Testis (tissue), 3 donors: Measurements from ENCODE around the gene EPHA4. TPM values are rescaled to one million over a fixed set of nuclear protein-coding genes. Genes with fewer than 3 reads are reported as not detected.

ENCODE experiments used
- DNase-seq: peaks from one replicate; pipeline ENCODE4 v3.0.0-alpha.2; 2019
- H3K27ac ChIP-seq, 2 donors: fragments of 200-600 bp; sonication (generic); one replicate each; pipeline ENCODE4 v1.5.1; 2019
- H3K27me3 ChIP-seq: fragments of 200-600 bp; sonication (generic); one replicate; pipeline ENCODE4 v1.5.1; 2019
- H3K36me3 ChIP-seq: fragments of 200-600 bp; sonication (generic); one replicate; pipeline ENCODE4 v1.5.1; 2017; ENCODE audit warnings: low read depth; ENCODE audit errors: missing control alignments
- H3K4me1 ChIP-seq: fragments of 200-600 bp; sonication (generic); one replicate; pipeline ENCODE4 v1.5.1; 2019
- H3K4me3 ChIP-seq, 2 donors: fragments of 200-600 bp; sonication (generic); one replicate each; pipeline ENCODE4 v1.5.1; 2017 to 2019
- H3K9me3 ChIP-seq: fragments of 200-600 bp; sonication (generic); one replicate; pipeline ENCODE4 v1.5.1; 2017
- CTCF ChIP-seq, 3 experiments: fragments of 450-650 bp in 2 of 3; fragments of 200-600 bp in 1 of 3; sonication (generic) in 1 of 3; IDR thresholded peaks; one replicate each; pipeline ENCODE4 v1.5.1; 2016 to 2019; ENCODE audit warnings: antibody characterized with exemption in 3 of 3, mild to moderate bottlenecking in 2 of 3, moderate library complexity in 1 of 3
- POLR2A ChIP-seq: fragments of 450-650 bp; IDR thresholded peaks from one replicate; pipeline ENCODE4 v1.6.1; 2017; ENCODE audit warnings: antibody characterized with exemption, mild to moderate bottlenecking, moderate library complexity
- WGBS, 2 donors: methylation state at CpG; one replicate each; pipeline ENCODE4 v1.1.5; 2018; 5-methylcytosine and 5-hydroxymethylcytosine counted together
- intact Hi-C: fragments of 100-400 bp; cut with DNase I; formaldehyde crosslinking; loops from one replicate; pipeline ENCODE4 v1.15.1; 2023; ENCODE audit warnings: low total_unique reads
- polyA plus RNA-seq: library from polyadenylated mRNA; stranded (reverse); fragments of 350-450 nt; fragmentation: Illumina TruSeq; extraction: RNeasy Lipid Tissue Mini Kit (QIAGEN cat#74804); gene quantifications from one replicate; pipeline ENCODE4 v1.2.3, GENCODE V29; 2014; ENCODE audit warnings: low read depth, low replicate concordance; ENCODE audit not compliant: insufficient read depth
- total RNA-seq, 2 donors: library from RNA; depleted of rRNA; stranded (reverse); fragments of >200 nt; gene quantifications; one replicate each; pipeline ENCODE4 v1.2.3, GENCODE V29; 2016

EPHA4 gene
- total and polyA plus RNA-seq, 3 donors from 2014 or later = 47.4 to 139 (median 134) TPM

GRCh38 chr2:221570321-221570935 is 1.7 kb downstream of the EPHA4 start:
- intact Hi-C loops = loop anchor here (5.0 kb wide), 1 partner anchor 883 kb away; no protein-coding TSS in a partner anchor
- H3K4me1 ChIP-seq = peaks cover 5% of the 10 kb centered on the region
- H3K27ac ChIP-seq = no peak overlapping the region
- H3K36me3 ChIP-seq = no peaks in the 10 kb centered on the region
- peak overlapping the region; percentile 72 to 73 for H3K4me3 ChIP-seq
- no peaks in the 10 kb centered on the region for H3K27me3 ChIP-seq
- WGBS, 2 donors = 1 to 7% methylated on average over 30 of the region's 30 CpGs
- no peak for TF ChIP-seq POLR2A
- TF ChIP-seq CTCF (IDR thresholded peaks at IDR 0.05) = no peak
- no peaks in the 10 kb centered on the region for H3K9me3 ChIP-seq
- DNase-seq = peak; percentile 50

- intact Hi-C loops = loop anchor here (5.0 kb wide), 1 partner anchor 883 kb away; no protein-coding TSS in a partner anchor
These were observed 2.2 kb downstream of the EPHA4 start for GRCh38 chr2:221569871-221570270.

GRCh38 chr2:221569425-221569845 is 2.7 kb downstream of the EPHA4 start:
- H3K27me3 ChIP-seq = no peaks in the 10 kb centered on the region
- peaks cover 5% of the 10 kb centered on the region for H3K4me1 ChIP-seq
- 35 to 42% methylated on average over 11 to 14 of the region's 14 CpGs for WGBS, 2 donors
- H3K36me3 ChIP-seq = no peaks in the 10 kb centered on the region
- peak overlapping the region in 1 of 2 donors; percentile 73 for H3K4me3 ChIP-seq
- TF ChIP-seq CTCF (IDR thresholded peaks at IDR 0.05) = no peak
- no peak for TF ChIP-seq POLR2A
- no peaks in the 10 kb centered on the region for H3K9me3 ChIP-seq
- intact Hi-C loops = no loop called here
- H3K27ac ChIP-seq = peak overlapping the region in 1 of 2 donors; percentile 4
- no peak for DNase-seq

More at GRCh38 chr2:221569871-221570270, 2.2 kb downstream of the EPHA4 start:
- Histone ChIP-seq H3K27me3 (no peaks in the 10 kb centered on the region), H3K4me3 (peak overlapping the region; percentile 72 to 73), H3K27ac (no peak overlapping the region), H3K4me1 (peaks cover 5% of the 10 kb centered on the region), H3K9me3 (no peaks in the 10 kb centered on the region), H3K36me3 (no peaks in the 10 kb centered on the region)
- TF ChIP-seq POLR2A (no peak), CTCF (IDR thresholded peaks at IDR 0.05) (no peak)
- DNase-seq = no peak
- 24 to 31% methylated on average over 8 of the region's 8 CpGs for WGBS, 2 donors

- H3K9me3 ChIP-seq = no peaks in the 10 kb centered on the region
- no peaks in the 10 kb centered on the region for H3K36me3 ChIP-seq
- H3K4me1 ChIP-seq = peaks cover 5% of the 10 kb centered on the region
- H3K27ac ChIP-seq = no peak overlapping the region
- DNase-seq = no peak
- no peak overlapping the region for H3K4me3 ChIP-seq
- H3K27me3 ChIP-seq = no peaks in the 10 kb centered on the region
- TF ChIP-seq POLR2A (no peak), CTCF (IDR thresholded peaks at IDR 0.05) (no peak)
- intact Hi-C loops = no loop called here
- WGBS, 2 donors = 76 to 90% methylated on average over 3 of the region's 3 CpGs
These were observed 3.8 kb downstream of the EPHA4 start for GRCh38 chr2:221568299-221568698.

GRCh38 chr2:221567809-221568208 is 4.3 kb downstream of the EPHA4 start:
- Histone ChIP-seq H3K27me3 (no peaks in the 10 kb centered on the region), H3K36me3 (no peaks in the 10 kb centered on the region), H3K4me1 (peaks cover 5% of the 10 kb centered on the region), H3K9me3 (no peaks in the 10 kb centered on the region), H3K4me3 (no peak overlapping the region), H3K27ac (no peak overlapping the region)
- intact Hi-C loops = no loop called here
- WGBS, 2 donors = 52 to 61% methylated on average over 1 of the region's 1 CpG
- TF ChIP-seq CTCF (IDR thresholded peaks at IDR 0.05) (no peak), POLR2A (no peak)
- no peak for DNase-seq
